GM12878 (cell line): ENCODE results near the gene FXYD4. TPM values are rescaled to one million over a fixed set of nuclear protein-coding genes. Genes with fewer than 3 reads are reported as not detected.

Experiments used
- ATAC-seq: fragments of 200-7000 bp; cut with Tn5 transposase; 3 replicates; pipeline ENCODE4 v1.9.1; 2020; ENCODE audit warnings: mild to moderate bottlenecking, moderate library complexity
- BruUV-seq: library from RNA; stranded (reverse); fragments of 400-500 nt; replicated peaks from 2 replicates; lab custom pipeline; 2021; lab: Mats Ljungman, UMichigan
- CTCF ChIA-PET: fragments of 300-600 bp; sonication (Branson Sonifier 250); formaldehyde crosslinking; extraction: SDS; loops from one replicate; lab custom pipeline; 2021; ENCODE audit warnings: inconsistent platforms; lab: Yijun Ruan, JAX
- POLR2A ChIA-PET: fragments of 350-600 bp; formaldehyde crosslinking; extraction: SDS; loops from one replicate; lab custom pipeline; 2021; ENCODE audit warnings: inconsistent platforms; lab: Charles Lee
- RAD21 ChIA-PET: fragments of 300-600 bp; sonication (Branson Sonifier 250); formaldehyde crosslinking; loops from one replicate; lab custom pipeline; 2023; ENCODE audit warnings: antibody characterized with exemption; ENCODE audit not compliant: unreplicated experiment; lab: Charles Lee
- SMC1A ChIA-PET: fragments of 300-600 bp; sonication (Branson Sonifier 250); formaldehyde crosslinking; loops from one replicate; lab custom pipeline; 2023; ENCODE audit not compliant: unreplicated experiment, uncharacterized antibody; lab: Charles Lee
- DNase-seq: peaks from one replicate; pipeline ENCODE4 v3.0.0-alpha.2; 2011; ENCODE audit warnings: low read depth, low spot score
- FAIRE-seq: peaks from 3 replicates; lab custom pipeline; 2011; peaks lifted over from hg19 to GRCh38; lab: Jason Lieb, UNC
- H2AFZ ChIP-seq: 2 replicates; pipeline ENCODE4 v1.6.0; 2011; ENCODE audit warnings: low read depth, low read length, control low read depth; ENCODE audit not compliant: control insufficient read depth
- H3K27ac ChIP-seq: 2 replicates; pipeline ENCODE4 v1.5.1; 2011; ENCODE audit warnings: control low read depth; ENCODE audit not compliant: control insufficient read depth, insufficient read depth
- H3K27me3 ChIP-seq, 2 experiments: replicated peaks in 1 of 2; 2 replicates each; pipeline versions ENCODE4 v1.6.0 to v1.6.1; 2011; ENCODE audit warnings: low read length in 1 of 2; ENCODE audit not compliant: control insufficient read depth in 2 of 2, insufficient read depth in 2 of 2
- H3K36me3 ChIP-seq, 2 experiments: 2 replicates each; pipeline ENCODE4 v1.5.1; 2011; ENCODE audit warnings: low read length in 1 of 2; ENCODE audit not compliant: control insufficient read depth in 2 of 2, insufficient read depth in 2 of 2
- H3K4me1 ChIP-seq: 2 replicates; pipeline ENCODE4 v1.6.1; 2011; ENCODE audit warnings: mild to moderate bottlenecking, low read length, moderate library complexity, mixed read lengths; ENCODE audit not compliant: control insufficient read depth, insufficient read depth
- H3K4me2 ChIP-seq: 2 replicates; pipeline ENCODE4 v1.6.0; 2011; ENCODE audit warnings: control low read depth; ENCODE audit not compliant: control insufficient read depth, insufficient read depth
- H3K4me3 ChIP-seq: fragments of 200-600 bp; sonication (generic); 2 replicates; pipeline ENCODE4 v1.5.1; 2016
- H3K79me2 ChIP-seq: 2 replicates; pipeline ENCODE4 v1.6.0; 2011; ENCODE audit warnings: low read length; ENCODE audit not compliant: control insufficient read depth, insufficient read depth
- H3K9ac ChIP-seq: 2 replicates; pipeline ENCODE4 v1.8.0; 2011; ENCODE audit warnings: low read length, control low read depth, mixed read lengths; ENCODE audit not compliant: control insufficient read depth, insufficient read depth
- H3K9me3 ChIP-seq: replicated peaks from 3 replicates; pipeline ENCODE4 v1.5.1; 2011; ENCODE audit warnings: mild to moderate bottlenecking, low read length; ENCODE audit not compliant: control insufficient read depth, insufficient read depth
- H4K20me1 ChIP-seq: 2 replicates; pipeline ENCODE4 v1.6.0; 2011; ENCODE audit not compliant: control insufficient read depth, insufficient read depth
- CBFB ChIP-seq: IDR thresholded peaks from 2 replicates; pipeline ENCODE4 v1.6.1; 2016; ENCODE audit warnings: antibody characterized with exemption, low read depth
- EZH2 ChIP-seq: IDR thresholded peaks from 2 replicates; pipeline ENCODE4 v1.6.1; 2012; ENCODE audit warnings: low read depth, mild to moderate bottlenecking, control low read depth, inconsistent platforms, low read length, borderline replicate concordance; ENCODE audit not compliant: control insufficient read depth
- JUND ChIP-seq: IDR thresholded peaks from 2 replicates; pipeline ENCODE4 v1.6.1; 2012; ENCODE audit warnings: low read depth, mild to moderate bottlenecking, low read length, improper control_type of control experiment, moderate library complexity
- MYC ChIP-seq: IDR thresholded peaks from 2 replicates; pipeline ENCODE4 v1.6.1; 2011; ENCODE audit warnings: mild to moderate bottlenecking, low read length, moderate library complexity, inconsistent platforms; ENCODE audit not compliant: insufficient read depth, insufficient replicate concordance, insufficient read length, severe bottlenecking
- SIX5 ChIP-seq: IDR thresholded peaks from 2 replicates; pipeline ENCODE4 v1.6.1; 2011; ENCODE audit warnings: mild to moderate bottlenecking, low read depth, low read length, moderate library complexity; ENCODE audit not compliant: severe bottlenecking
- SMC3 ChIP-seq: IDR thresholded peaks from 2 replicates; pipeline ENCODE4 v1.6.1; 2011; ENCODE audit warnings: low read length, improper control_type of control experiment, borderline replicate concordance
- WRNIP1 ChIP-seq: IDR thresholded peaks from 2 replicates; pipeline ENCODE4 v1.6.1; 2011; ENCODE audit warnings: low read depth, low read length, improper control_type of control experiment, borderline replicate concordance
- ZBED1 ChIP-seq: IDR thresholded peaks from 2 replicates; pipeline ENCODE4 v1.6.1; 2016; ENCODE audit warnings: borderline replicate concordance
- WGBS: methylation state at CpG from one replicate; pipeline ENCODE4 v1.1.6; 2016; ENCODE audit warnings: low lambda C conversion rate; ENCODE audit not compliant: insufficient replicate concordance, insufficient coverage; ENCODE audit errors: missing lambda C conversion rate; 5-methylcytosine and 5-hydroxymethylcytosine counted together
- in situ Hi-C: fragments of 300-500 bp; cut with MboI; formaldehyde crosslinking; loops from 9 replicates; pipeline ENCODE4 v1.14.3; 2018; ENCODE audit warnings: mixed read lengths
- intact Hi-C: fragments of 100-400 bp; cut with micrococcal nuclease; formaldehyde crosslinking; loops from one replicate; pipeline ENCODE4 v1.14.2; 2022; ENCODE audit not compliant: unreplicated experiment
- polyA plus RNA-seq, 11 experiments: library from polyadenylated mRNA; depleted of rRNA in 4 of 11; unstranded in 6 of 11; stranded (reverse) in 5 of 11; fragments of >200 nt; fragmentation: Nextera tagmentation in 4 of 11; fragmentation: Illumina TruSeq in 1 of 11; extraction: Ambion mirVana in 4 of 11; extraction: Trizol in 1 of 11; gene quantifications; 1 replicate in 1 of 11; 2 replicates in 10 of 11; pipeline versions ENCODE4 v1.2.1 to v1.2.3, GENCODE V29; 2011 to 2016; ENCODE audit warnings: inconsistent platforms in 2 of 11, missing spikeins in 2 of 11, low read depth in 1 of 11
- total RNA-seq, 4 experiments: library from RNA; depleted of rRNA in 3 of 4; stranded (reverse); fragments of >200 nt in 3 of 4; fragmentation: Illumina TruSeq in 1 of 4; extraction: Trizol in 1 of 4; gene quantifications; 2 replicates each; pipeline versions ENCODE4 v1.2.1 to v1.2.3, GENCODE V29; 2013 to 2021
- TF ChIP-seq, protein P1 (sequence below): fragments of 450-650 bp; IDR thresholded peaks from 2 replicates; pipeline ENCODE4 v1.6.1; 2017; ENCODE audit warnings: mild to moderate bottlenecking

FXYD4 gene
- total and polyA plus RNA-seq, 10 of the 15 experiments (the other 5 are each of a cell fraction or from before 2014, with no cell fraction given), result not detected

GRCh38 chr10:43353495-43354329, 17.7 kb upstream of the FXYD4 start:
- H4K20me1 ChIP-seq, result no peaks in the 10 kb centered on the region
- H3K4me1 ChIP-seq, result no peaks in the 10 kb centered on the region
- RAD21 ChIA-PET, result interaction anchor here (1.3 kb wide), 1 partner anchor 9 kb away, joined by 3 read pairs; no protein-coding TSS in a partner anchor
- H3K79me2 ChIP-seq, result no peaks in the 10 kb centered on the region
- ATAC-seq (no peak), DNase-seq (no peak), FAIRE-seq (no peak)
- no peak overlapping the region for H2AFZ ChIP-seq
- WGBS, result 25% methylated on average over 3 of the region's 3 CpGs
- CTCF ChIA-PET, result interaction anchor here (0.6 to 1.9 kb wide), 3 partner anchors 8 to 67 kb away, joined by 3 to 7 read pairs (median 4); no protein-coding TSS in a partner anchor
- BruUV-seq, result no TSS peak
- H3K27ac ChIP-seq, result no peak overlapping the region
- H3K4me2 ChIP-seq, result no peak overlapping the region
- POLR2A ChIA-PET, result no interaction called here
- in situ Hi-C loops, result loop anchor here (25.0 kb wide), 1 partner anchor 141 kb away; no protein-coding TSS in a partner anchor
- TF ChIP-seq JUND (no peak), CBFB (no peak), MYC (no peak), WRNIP1 (no peak), ZBED1 (no peak), EZH2 (no peak), SMC3 (no peak), SIX5 (no peak)
- TF ChIP-seq, protein P1, sequence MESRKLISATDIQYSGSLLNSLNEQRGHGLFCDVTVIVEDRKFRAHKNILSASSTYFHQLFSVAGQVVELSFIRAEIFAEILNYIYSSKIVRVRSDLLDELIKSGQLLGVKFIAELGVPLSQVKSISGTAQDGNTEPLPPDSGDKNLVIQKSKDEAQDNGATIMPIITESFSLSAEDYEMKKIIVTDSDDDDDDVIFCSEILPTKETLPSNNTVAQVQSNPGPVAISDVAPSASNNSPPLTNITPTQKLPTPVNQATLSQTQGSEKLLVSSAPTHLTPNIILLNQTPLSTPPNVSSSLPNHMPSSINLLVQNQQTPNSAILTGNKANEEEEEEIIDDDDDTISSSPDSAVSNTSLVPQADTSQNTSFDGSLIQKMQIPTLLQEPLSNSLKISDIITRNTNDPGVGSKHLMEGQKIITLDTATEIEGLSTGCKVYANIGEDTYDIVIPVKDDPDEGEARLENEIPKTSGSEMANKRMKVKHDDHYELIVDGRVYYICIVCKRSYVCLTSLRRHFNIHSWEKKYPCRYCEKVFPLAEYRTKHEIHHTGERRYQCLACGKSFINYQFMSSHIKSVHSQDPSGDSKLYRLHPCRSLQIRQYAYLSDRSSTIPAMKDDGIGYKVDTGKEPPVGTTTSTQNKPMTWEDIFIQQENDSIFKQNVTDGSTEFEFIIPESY, result no peak
- TF ChIP-seq, all 136 proteins: peak for 0
- SMC1A ChIA-PET, result interaction anchor here (1.8 kb wide), 1 partner anchor 13 kb away, joined by 5 read pairs; no protein-coding TSS in a partner anchor
- H3K9me3 ChIP-seq, result no peaks in the 10 kb centered on the region
- H3K36me3 ChIP-seq, result no peaks in the 10 kb centered on the region
- intact Hi-C loops, result no loop called here
- H3K9ac ChIP-seq, result no peak overlapping the region
- H3K27me3 ChIP-seq, result peaks cover 0 to 2% of the 10 kb centered on the region in 2 experiments; a peak in 1 of 4 replicates
- H3K4me3 ChIP-seq, result no peak overlapping the region
